Activated naive CD8-positive, alpha-beta T cell (primary cell): ENCODE data around the gene LSM5.

ENCODE experiments used
- H3K27ac Mint-ChIP-seq: one replicate; pipeline ENCODE4 v1.8.0; 2021; ENCODE audit warnings: mixed read lengths
- H3K27me3 Mint-ChIP-seq: one replicate; pipeline ENCODE4 v1.8.0; 2021; ENCODE audit warnings: mixed read lengths
- H3K36me3 Mint-ChIP-seq: one replicate; pipeline ENCODE4 v1.8.0; 2021; ENCODE audit warnings: mixed read lengths
- H3K4me1 Mint-ChIP-seq: one replicate; pipeline ENCODE4 v1.8.0; 2021; ENCODE audit warnings: low read depth, mixed read lengths
- H3K4me3 Mint-ChIP-seq: one replicate; pipeline ENCODE4 v1.8.0; 2021; ENCODE audit warnings: mild to moderate bottlenecking, mixed read lengths
- H3K9me3 Mint-ChIP-seq: one replicate; pipeline ENCODE4 v1.8.0; 2021; ENCODE audit warnings: low read depth, mixed read lengths

Gene LSM5

DNA sequence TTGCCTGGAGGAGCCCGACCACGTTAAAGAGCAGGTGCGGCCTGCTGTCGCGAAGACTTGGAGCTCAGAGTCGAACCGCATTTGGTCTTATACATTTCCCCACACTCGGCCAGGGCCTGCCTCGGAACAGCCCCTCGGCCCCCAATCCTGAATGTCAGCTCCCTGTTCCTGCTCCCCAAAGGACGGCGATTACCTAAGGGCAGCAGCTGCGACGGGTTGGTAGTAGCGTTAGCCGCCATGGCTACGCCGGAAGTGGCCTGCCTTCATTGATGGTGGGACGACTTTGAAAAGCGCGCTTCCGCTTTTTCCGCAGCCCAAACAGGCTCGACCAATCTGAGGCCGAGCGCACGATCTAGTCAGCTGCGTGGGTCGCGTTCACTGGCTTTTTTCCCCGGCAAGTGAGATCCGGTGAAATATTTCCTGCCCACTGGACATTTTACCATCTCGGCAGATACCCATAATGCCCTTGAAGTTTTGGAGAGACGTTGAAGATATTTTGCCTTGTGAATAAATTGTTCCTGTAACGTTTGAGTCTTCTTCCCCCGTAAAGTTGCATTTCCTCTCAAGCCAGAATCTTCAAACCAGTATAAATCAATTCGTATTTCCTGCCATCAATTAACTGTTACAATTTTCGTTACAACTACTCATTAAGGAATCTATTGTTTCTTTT lies at the start of gene LSM5:
Gene LSM5, minus strand, starts transcription at position 254 of the 670 bp plus-strand sequence. Its CDS starts 15 bp downstream, at position 239.
- H3K9me3 Mint-ChIP-seq, result no peaks in the 10 kb centered on the region

DNA sequence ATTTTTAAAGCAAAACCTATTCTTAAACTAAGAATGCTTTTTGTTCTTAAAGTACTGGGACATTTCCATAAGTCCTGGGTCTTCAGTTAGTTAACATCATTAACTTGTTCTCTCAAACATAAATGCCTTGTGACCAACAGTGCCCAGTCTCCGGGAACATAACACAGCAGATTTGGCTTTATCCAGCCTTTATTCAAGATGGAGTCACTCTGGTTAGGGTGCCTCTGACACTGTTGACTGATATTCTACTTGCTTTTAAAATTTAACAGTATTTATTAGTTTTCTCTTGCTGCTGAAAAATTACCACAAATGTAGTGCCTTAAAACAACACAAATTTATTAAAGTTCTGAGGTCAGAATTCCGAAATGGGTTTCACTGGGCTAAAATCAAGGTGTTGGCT lies 49.2 kb upstream of the LSM5 start:
- Mint-ChIP-seq H3K9me3 (no peaks in the 10 kb centered on the region), H3K27me3 (no peaks in the 10 kb centered on the region), H3K4me1 (peaks cover 40% of the 10 kb centered on the region), H3K36me3 (peaks cover 2% of the 10 kb centered on the region), H3K27ac (peak overlapping the region; percentile 22), H3K4me3 (no peak overlapping the region)

More for the DNA sequence above, at the start of gene LSM5:
- Mint-ChIP-seq H3K27ac (peak within 1 kb of the TSS; percentile 94), H3K4me3 (peak within 1 kb of the TSS; percentile 92), H3K36me3 (no peaks in the 10 kb centered on the region), H3K27me3 (no peaks in the 10 kb centered on the region), H3K4me1 (peaks cover 30% of the 10 kb centered on the region)

DNA sequence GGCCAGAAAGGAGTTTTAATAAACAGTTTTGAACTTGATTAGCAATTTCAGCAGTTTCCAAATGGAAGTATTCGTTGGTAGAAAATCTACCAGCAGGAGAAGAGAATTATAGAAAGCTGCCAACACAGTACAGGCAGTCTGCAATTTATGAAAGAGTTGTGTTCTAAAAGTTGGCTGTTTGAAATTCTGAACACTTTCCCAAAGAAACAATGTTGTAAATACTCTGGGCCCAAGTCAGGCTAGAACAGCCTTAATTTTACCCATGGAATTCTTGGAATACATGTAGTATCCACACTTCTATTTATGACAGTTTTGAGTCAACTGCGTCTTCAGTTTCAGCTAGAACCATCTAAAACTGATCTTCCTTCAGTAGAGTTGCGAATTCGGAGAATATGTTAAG lies 47.6 kb upstream of the LSM5 start:
- Mint-ChIP-seq H3K4me3 (no peak overlapping the region), H3K36me3 (peaks cover 2% of the 10 kb centered on the region), H3K9me3 (no peaks in the 10 kb centered on the region), H3K27ac (peak overlapping the region; percentile 61), H3K4me1 (peaks cover 47% of the 10 kb centered on the region), H3K27me3 (no peaks in the 10 kb centered on the region)

DNA sequence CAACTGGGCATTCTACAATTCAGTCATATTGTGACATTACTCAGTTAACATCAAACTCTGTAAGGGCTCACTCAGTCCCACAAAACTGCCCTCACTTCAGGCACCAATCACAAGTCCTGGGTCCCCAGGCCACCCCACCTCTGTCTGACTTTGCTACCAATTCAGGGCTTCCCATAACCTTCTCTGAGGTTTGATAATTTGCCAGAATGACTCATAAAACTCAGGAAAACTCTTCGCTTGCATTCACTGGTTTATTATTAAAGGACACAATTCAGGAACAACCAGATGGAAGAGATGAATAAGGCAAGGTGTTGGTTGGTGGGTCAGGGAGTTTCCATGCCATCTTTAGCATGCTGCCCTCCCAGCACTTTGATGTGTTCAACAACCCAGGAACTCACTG lies 46.4 kb upstream of the LSM5 start:
- no peak overlapping the region for H3K4me3 Mint-ChIP-seq
- H3K4me1 Mint-ChIP-seq, result peaks cover 47% of the 10 kb centered on the region
- H3K36me3 Mint-ChIP-seq, result peaks cover 2% of the 10 kb centered on the region
- H3K27me3 Mint-ChIP-seq, result no peaks in the 10 kb centered on the region
- no peaks in the 10 kb centered on the region for H3K9me3 Mint-ChIP-seq
- peak overlapping the region; percentile 7 for H3K27ac Mint-ChIP-seq

DNA sequence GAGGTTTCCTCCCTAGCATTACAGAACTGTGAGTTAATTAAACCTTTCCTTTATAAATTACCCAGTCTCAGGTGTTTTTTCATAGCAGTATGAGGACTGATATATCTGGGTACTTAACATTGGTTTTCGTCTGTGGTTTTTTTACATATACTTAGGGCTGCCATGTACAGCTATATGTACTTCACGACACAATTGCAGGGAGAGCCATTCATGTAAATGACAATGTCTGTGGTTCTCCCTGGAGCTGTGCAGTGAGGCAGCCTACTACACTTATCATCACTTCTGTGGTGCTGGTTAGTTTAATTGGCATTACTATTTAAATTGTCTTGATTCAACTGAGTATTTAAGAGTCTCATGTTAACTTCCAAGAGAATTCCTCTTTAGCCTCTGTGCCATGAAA lies 45.8 kb upstream of the LSM5 start:
- Mint-ChIP-seq H3K9me3 (no peaks in the 10 kb centered on the region), H3K27me3 (no peaks in the 10 kb centered on the region), H3K27ac (peak overlapping the region; percentile 7), H3K4me1 (peaks cover 46% of the 10 kb centered on the region), H3K4me3 (no peak overlapping the region), H3K36me3 (peaks cover 2% of the 10 kb centered on the region)

DNA sequence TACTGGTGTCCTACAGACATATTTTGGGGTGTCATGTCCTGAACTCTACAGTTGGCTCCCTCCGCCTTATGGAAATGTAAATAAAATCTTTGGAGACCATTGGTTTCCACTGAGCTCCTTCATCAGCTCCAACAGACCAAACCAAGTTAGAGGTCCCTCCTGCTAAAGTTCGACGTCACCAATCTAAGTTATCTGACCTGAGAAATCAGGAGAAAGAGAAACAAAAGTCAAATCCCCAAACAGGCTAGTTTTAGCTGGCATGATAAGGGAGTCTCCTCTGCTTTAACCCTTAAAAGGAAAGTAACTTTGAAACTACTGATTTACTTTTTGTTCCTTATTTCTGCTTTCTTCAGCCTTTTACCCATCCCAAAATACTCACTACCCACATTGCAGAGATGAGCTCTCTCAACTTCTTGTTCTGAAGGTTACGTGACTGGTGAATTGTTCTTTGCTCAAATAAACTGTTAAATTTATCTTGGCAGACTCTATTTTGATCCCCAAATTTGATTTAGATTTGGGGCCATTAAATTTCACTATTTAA lies 45.1 kb upstream of the LSM5 start:
- peaks cover 48% of the 10 kb centered on the region for H3K4me1 Mint-ChIP-seq
- H3K9me3 Mint-ChIP-seq, result no peaks in the 10 kb centered on the region
- no peak overlapping the region for H3K4me3 Mint-ChIP-seq
- peaks cover 2% of the 10 kb centered on the region for H3K36me3 Mint-ChIP-seq
- no peaks in the 10 kb centered on the region for H3K27me3 Mint-ChIP-seq
- H3K27ac Mint-ChIP-seq, result no peak overlapping the region

DNA sequence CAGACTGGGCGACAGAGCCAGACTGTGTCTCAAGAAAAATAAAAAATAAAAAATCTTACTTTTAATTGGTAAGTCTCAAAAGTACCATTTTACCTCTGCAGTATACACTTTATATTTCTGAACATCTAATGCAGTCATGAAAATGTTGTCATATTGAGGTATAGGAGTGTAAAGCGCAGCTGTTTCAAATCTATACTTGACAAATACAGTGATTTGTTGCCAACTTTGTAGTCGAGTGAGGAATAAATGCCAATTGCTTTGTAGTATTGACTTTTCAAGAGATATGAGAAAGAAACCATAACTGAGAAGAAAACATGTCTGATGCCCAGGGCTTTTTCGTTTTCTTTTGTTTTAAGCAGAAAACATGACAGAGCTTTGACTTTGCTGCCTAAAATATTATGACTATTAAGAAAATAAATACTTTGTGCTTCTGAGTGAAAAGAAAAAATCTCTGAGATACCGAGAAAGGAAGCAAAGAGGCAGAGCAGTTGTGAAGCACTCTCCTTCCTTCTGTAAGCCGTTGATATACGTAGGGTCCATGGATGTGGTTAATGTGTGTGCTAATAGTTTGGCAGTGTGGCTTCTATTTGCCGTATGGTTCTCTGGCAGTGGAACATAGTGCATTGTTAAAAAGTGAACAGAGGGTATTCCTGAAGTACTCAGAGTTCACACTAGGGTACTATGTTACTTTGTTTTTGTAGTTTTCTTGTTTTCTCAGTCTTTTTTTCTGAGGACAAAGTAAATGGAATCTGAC lies 43.3 kb upstream of the LSM5 start:
- no peaks in the 10 kb centered on the region for H3K27me3 Mint-ChIP-seq
- no peak overlapping the region for H3K4me3 Mint-ChIP-seq
- peaks cover 2% of the 10 kb centered on the region for H3K36me3 Mint-ChIP-seq
- peak overlapping the region; percentile 5 for H3K27ac Mint-ChIP-seq
- no peaks in the 10 kb centered on the region for H3K9me3 Mint-ChIP-seq
- H3K4me1 Mint-ChIP-seq, result peaks cover 40% of the 10 kb centered on the region

DNA sequence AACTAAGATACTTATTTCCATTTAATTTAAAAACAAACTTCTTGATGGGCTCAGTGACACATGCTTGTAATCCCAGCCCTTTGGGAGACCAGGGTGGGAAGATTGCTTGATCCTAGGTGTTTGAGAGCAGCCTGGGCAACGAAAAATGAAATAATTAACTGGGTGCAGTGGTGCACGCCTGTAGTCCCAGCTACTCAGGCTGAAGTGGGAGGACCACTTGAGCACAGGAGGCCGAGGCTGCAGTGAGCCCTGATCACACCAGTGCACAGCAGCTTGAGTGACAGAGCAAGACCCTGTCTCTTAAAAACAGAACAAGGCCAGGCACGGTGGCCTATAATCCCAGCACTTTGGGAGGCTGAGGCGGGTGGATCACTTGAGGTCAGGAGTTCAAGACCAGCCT lies 42.5 kb upstream of the LSM5 start:
- Mint-ChIP-seq H3K9me3 (no peaks in the 10 kb centered on the region), H3K4me1 (peaks cover 44% of the 10 kb centered on the region), H3K4me3 (no peak overlapping the region), H3K27me3 (no peaks in the 10 kb centered on the region), H3K36me3 (peaks cover 6% of the 10 kb centered on the region), H3K27ac (no peak overlapping the region)

DNA sequence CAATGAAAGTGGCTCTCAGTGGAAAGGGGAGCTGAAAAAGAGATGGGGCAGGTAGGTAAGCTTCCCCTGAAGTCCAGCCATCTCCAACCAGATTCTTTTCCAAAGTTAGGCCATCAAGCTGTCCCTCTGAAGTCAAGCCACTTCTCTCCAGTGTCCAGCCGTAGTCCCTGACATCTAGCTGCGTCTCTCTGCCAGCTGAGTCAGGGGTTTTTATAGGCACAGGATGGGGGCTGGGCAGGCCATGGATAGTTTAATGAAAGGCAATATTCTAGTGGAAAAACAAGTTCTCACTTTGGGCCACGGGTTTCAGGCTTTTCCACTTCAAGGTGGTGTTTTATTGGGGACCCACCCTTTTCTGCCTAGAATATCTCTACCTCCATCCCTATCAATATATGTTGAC lies 41.9 kb upstream of the LSM5 start:
- Mint-ChIP-seq H3K9me3 (no peaks in the 10 kb centered on the region), H3K4me3 (no peak overlapping the region), H3K4me1 (peaks cover 46% of the 10 kb centered on the region), H3K27me3 (no peaks in the 10 kb centered on the region), H3K27ac (no peak overlapping the region), H3K36me3 (peaks cover 8% of the 10 kb centered on the region)

DNA sequence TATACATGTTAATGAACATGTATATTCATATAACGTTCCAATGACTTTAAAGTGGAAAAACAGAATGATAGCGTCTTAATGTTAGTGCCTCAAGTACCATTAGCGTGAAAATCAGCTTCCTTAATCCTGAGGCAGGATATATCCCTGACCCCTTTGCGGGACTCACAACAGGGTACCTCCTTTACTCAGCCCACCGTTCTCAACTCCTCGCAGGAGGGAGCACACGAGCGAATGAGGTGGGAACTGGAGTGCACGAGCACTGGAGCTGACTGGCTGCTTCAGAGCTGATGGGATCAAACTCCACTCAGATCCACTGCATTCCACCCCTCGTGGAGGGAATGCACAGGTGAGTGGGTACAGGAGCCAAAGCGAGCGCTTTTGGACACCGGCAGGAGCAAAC lies 41.2 kb upstream of the LSM5 start:
- Mint-ChIP-seq H3K4me3 (no peak overlapping the region), H3K27ac (no peak overlapping the region), H3K36me3 (peaks cover 7% of the 10 kb centered on the region), H3K27me3 (no peaks in the 10 kb centered on the region), H3K9me3 (no peaks in the 10 kb centered on the region), H3K4me1 (peaks cover 44% of the 10 kb centered on the region)

DNA sequence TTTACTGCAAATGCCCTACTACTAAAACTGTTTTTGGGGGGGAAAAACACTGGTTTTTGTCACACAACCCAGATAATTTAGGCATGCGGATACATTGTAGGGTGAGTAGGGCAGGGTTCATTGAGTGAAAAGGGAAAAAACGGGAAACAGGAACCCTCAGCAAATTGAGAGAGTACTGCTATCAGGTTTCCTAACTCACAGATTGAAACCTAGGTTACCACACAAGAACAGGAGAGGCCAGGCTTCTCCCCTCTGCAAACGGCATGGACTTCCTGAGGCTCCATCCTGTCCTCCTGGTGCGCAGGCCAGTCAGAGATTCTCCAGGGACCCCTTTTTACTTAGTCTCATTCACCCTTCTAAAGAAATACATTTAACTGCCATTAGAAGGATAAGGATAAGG lies 35.7 kb upstream of the LSM5 start:
- peaks cover 19% of the 10 kb centered on the region for H3K36me3 Mint-ChIP-seq
- H3K27ac Mint-ChIP-seq, result no peak overlapping the region
- no peaks in the 10 kb centered on the region for H3K9me3 Mint-ChIP-seq
- H3K4me3 Mint-ChIP-seq, result no peak overlapping the region
- H3K4me1 Mint-ChIP-seq, result peaks cover 35% of the 10 kb centered on the region
- H3K27me3 Mint-ChIP-seq, result no peaks in the 10 kb centered on the region

DNA sequence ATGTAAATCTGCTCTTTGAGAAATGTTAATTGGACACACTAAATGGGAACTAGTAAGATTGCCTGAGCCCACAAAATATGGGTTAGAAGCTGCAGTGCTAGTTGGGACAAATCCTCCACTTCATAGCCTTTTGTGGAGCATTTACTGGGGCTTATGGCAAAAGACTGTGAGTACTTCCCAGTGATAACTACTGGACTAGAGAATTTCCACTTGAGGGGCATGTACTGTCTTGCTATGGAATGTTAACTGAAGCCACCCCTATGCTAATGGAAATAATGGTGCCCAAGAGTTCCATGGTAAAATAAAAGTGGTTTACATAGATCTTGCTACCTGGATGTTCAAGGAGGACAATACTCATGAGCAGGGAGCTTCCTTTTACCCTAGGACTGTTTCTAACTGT lies 34.5 kb upstream of the LSM5 start:
- H3K27me3 Mint-ChIP-seq, result no peaks in the 10 kb centered on the region
- peaks cover 39% of the 10 kb centered on the region for H3K4me1 Mint-ChIP-seq
- no peaks in the 10 kb centered on the region for H3K9me3 Mint-ChIP-seq
- H3K36me3 Mint-ChIP-seq, result peaks cover 25% of the 10 kb centered on the region
- no peak overlapping the region for H3K27ac Mint-ChIP-seq
- H3K4me3 Mint-ChIP-seq, result no peak overlapping the region

DNA sequence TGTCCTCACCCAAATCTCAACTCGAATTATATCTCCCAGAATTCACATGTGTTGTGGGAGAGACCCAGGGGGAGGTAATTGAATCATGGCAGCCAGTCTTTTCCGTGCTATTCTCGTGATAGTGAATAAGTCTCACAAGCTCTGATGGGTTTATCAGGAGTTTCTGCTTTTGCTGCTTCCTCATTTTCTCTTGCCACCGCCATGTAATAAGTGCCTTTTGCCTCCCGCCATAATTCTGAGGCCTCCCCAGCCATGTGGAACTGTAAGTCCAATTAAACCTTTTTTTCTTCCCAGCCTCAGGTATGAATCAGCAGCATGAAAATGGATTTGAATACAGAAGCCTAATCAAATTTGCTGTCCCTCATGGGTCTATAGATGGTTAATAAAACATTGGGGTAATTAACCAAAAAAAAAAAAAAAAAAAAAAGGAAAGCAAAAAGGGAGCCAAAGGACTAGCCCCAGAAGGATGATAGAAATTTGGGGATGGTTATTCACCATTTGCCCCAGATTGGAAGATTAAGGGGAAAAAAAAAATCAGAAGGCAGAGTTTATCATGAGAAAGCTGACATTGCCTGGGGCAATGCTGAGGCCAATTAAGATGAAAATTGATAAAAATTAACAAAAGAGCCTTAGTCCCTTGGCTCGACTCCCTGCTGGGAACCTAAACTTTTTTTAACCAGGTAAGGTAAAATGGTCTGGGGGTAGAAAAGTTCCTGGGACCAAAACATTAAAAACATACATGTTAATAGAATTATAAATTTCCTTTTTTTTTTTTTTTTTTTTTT lies 32.8 kb upstream of the LSM5 start:
- Mint-ChIP-seq H3K4me3 (no peak overlapping the region), H3K27me3 (no peaks in the 10 kb centered on the region), H3K4me1 (peaks cover 32% of the 10 kb centered on the region), H3K9me3 (no peaks in the 10 kb centered on the region), H3K36me3 (peaks cover 24% of the 10 kb centered on the region), H3K27ac (no peak overlapping the region)

DNA sequence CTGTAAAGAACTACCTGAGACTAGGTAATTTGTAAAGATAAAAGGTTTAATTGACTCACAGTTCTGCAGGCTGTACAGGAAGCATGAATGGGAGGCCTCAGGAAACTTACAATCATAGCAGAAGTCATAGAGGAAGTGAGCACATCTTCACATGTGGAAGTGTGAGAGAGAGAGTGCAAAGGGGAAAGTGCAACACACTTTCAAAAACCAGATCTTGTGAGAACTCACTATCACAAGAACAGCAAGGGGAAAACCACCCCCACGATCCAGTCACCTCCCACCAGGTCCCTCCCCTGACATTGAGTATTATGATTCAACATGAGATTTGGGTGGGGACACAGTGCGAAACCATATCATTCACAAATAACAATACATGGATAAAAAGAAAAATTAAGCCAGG lies 29.6 kb upstream of the LSM5 start:
- Mint-ChIP-seq H3K27me3 (no peaks in the 10 kb centered on the region), H3K4me1 (peaks cover 47% of the 10 kb centered on the region), H3K27ac (peak overlapping the region; percentile 64), H3K36me3 (peaks cover 26% of the 10 kb centered on the region), H3K4me3 (peak overlapping the region; percentile 6), H3K9me3 (no peaks in the 10 kb centered on the region)
